GM19438 (cell line): ENCODE measurements around the gene OR2T8.

Experiments used
- ATAC-seq: cut with Tn5 transposase; IDR thresholded peaks from one replicate; pipeline ENCODE4 v1.9.1; 2021; ENCODE audit warnings: low read depth; ENCODE audit not compliant: unreplicated experiment

Gene OR2T8

GRCh38 chr1:247919952-247920351 lies at the start of gene OR2T8:
Gene OR2T8, plus strand, starts transcription at chr1:247920252. Its CDS starts 766 bp downstream, at chr1:247921018.
- ATAC-seq, result no peak

GRCh38 chr1:247883346-247883745 lies 36.7 kb upstream of the OR2T8 start:
- ATAC-seq, result no peak

- ATAC-seq, result no peak
Observed at GRCh38 chr1:247884797-247885413, 35.1 kb upstream of the OR2T8 start.

GRCh38 chr1:247895163-247895637 lies 24.9 kb upstream of the OR2T8 start, which contains the start of gene OR2W3:
Gene OR2W3, plus strand, starts transcription at chr1:247895587. Its CDS starts 0 bp downstream, at chr1:247895587.
- ATAC-seq, result no peak

- no peak for ATAC-seq
Observed at GRCh38 chr1:247895976-247896375, 24.1 kb upstream of the OR2T8 start.

- no peak for ATAC-seq
Observed at GRCh38 chr1:247904122-247904521, 15.9 kb upstream of the OR2T8 start.

GRCh38 chr1:247905181-247905580 lies 14.9 kb upstream of the OR2T8 start:
- ATAC-seq, result no peak

- no peak for ATAC-seq
Observed at GRCh38 chr1:247905910-247906503, 14.0 kb upstream of the OR2T8 start.

- no peak for ATAC-seq
Observed at GRCh38 chr1:247906504-247907047, 13.5 kb upstream of the OR2T8 start.

GRCh38 chr1:247908766-247909165 lies 11.3 kb upstream of the OR2T8 start:
- no peak for ATAC-seq

GRCh38 chr1:247913786-247914185 lies 6.3 kb upstream of the OR2T8 start:
- no peak for ATAC-seq

- no peak for ATAC-seq
Observed at GRCh38 chr1:247914941-247915662, 5.0 kb upstream of the OR2T8 start.

GRCh38 chr1:247923941-247924340 lies 3.9 kb downstream of the OR2T8 start:
- ATAC-seq, result no peak

GRCh38 chr1:247924868-247925267 lies 4.8 kb downstream of the OR2T8 start, which contains the start of gene OR2AJ1:
Gene OR2AJ1, plus strand, starts transcription at chr1:247924889. Its CDS starts 8,880 bp downstream, at chr1:247933769.
- no peak for ATAC-seq

- no peak for ATAC-seq
Observed at GRCh38 chr1:247933989-247934388, 13.9 kb downstream of the OR2T8 start.

GRCh38 chr1:247935781-247936180 lies 15.7 kb downstream of the OR2T8 start:
- ATAC-seq, result no peak

- no peak for ATAC-seq
Observed at GRCh38 chr1:247936415-247936814, 16.4 kb downstream of the OR2T8 start.

- peak; percentile 100 for ATAC-seq
Observed at GRCh38 chr1:247936965-247937734, 17.1 kb downstream of the OR2T8 start.

GRCh38 chr1:247942624-247943023 lies 22.6 kb downstream of the OR2T8 start:
- ATAC-seq, result no peak

- ATAC-seq, result no peak
Observed at GRCh38 chr1:247948558-247948957, 28.5 kb downstream of the OR2T8 start, which contains the start of gene OR2L8. Gene OR2L8, plus strand, starts transcription at chr1:247948858. Its CDS starts 0 bp downstream, at chr1:247948858.
